MCF 10A (cell line): ENCODE data around the gene IPO9. TPM values are rescaled to one million over a fixed set of nuclear protein-coding genes. Genes with fewer than 3 reads are reported as not detected.

Source experiments
- BruUV-seq: library from RNA; stranded (reverse); fragments of 400-500 nt; replicated peaks from 2 replicates; lab custom pipeline; 2021; lab: Mats Ljungman, UMichigan
- CTCF ChIA-PET: fragments of 300-600 bp; sonication (Branson Sonifier 250); formaldehyde crosslinking; extraction: SDS; loops from one replicate; lab custom pipeline; 2021; ENCODE audit warnings: antibody characterized with exemption, inconsistent platforms; lab: Yijun Ruan, JAX
- POLR2A ChIA-PET: fragments of 300-600, 350-650 bp; sonication (Branson Sonifier 250); formaldehyde crosslinking; extraction: SDS; loops from one replicate; lab custom pipeline; 2020; ENCODE audit warnings: antibody characterized with exemption, inconsistent platforms; lab: Yijun Ruan, JAX
- DNase-seq: peaks from one replicate; pipeline ENCODE4 v3.0.0-alpha.2; 2018; ENCODE audit not compliant: unreplicated experiment
- H3K27ac Mint-ChIP-seq: one replicate; pipeline ENCODE4 v1.8.0; 2022; ENCODE audit warnings: mild to moderate bottlenecking, low read depth, mixed read lengths; ENCODE audit not compliant: unreplicated experiment
- H3K27me3 Mint-ChIP-seq: one replicate; pipeline ENCODE4 v1.8.0; 2022; ENCODE audit warnings: mixed read lengths; ENCODE audit not compliant: insufficient read depth, unreplicated experiment
- H3K36me3 Mint-ChIP-seq: one replicate; pipeline ENCODE4 v1.8.0; 2022; ENCODE audit warnings: mild to moderate bottlenecking, moderate library complexity, mixed read lengths; ENCODE audit not compliant: insufficient read depth, unreplicated experiment
- H3K4me1 Mint-ChIP-seq: one replicate; pipeline ENCODE4 v1.8.0; 2022; ENCODE audit warnings: mixed read lengths; ENCODE audit not compliant: insufficient read depth, unreplicated experiment
- H3K4me3 Mint-ChIP-seq: one replicate; pipeline ENCODE4 v1.8.0; 2022; ENCODE audit warnings: mild to moderate bottlenecking, moderate library complexity, mixed read lengths; ENCODE audit not compliant: unreplicated experiment
- H3K9me3 Mint-ChIP-seq: one replicate; pipeline ENCODE4 v1.8.0; 2022; ENCODE audit warnings: mixed read lengths; ENCODE audit not compliant: unreplicated experiment
- CTCF ChIP-seq: fragments of 200-600 bp; IDR thresholded peaks from one replicate; pipeline ENCODE4 v1.8.0; 2022; ENCODE audit warnings: antibody characterized with exemption, mild to moderate bottlenecking; ENCODE audit not compliant: unreplicated experiment
- intact Hi-C: fragments of 100-400 bp; cut with micrococcal nuclease; formaldehyde crosslinking; loops from 2 replicates; pipeline ENCODE4 v1.14.1; 2022
- total RNA-seq: library from RNA; stranded (reverse); gene quantifications from 2 replicates; pipeline ENCODE4 v1.2.3, GENCODE V29; 2022

Gene IPO9
- total RNA-seq, 1 experiment from 2014 or later = 117 TPM

- no peak for DNase-seq
- H3K27me3 Mint-ChIP-seq = no peaks in the 10 kb centered on the region
- intact Hi-C loops = no loop called here
- no peaks in the 10 kb centered on the region for H3K36me3 Mint-ChIP-seq
- no peaks in the 10 kb centered on the region for H3K9me3 Mint-ChIP-seq
- no TSS peak for BruUV-seq
- ChIA-PET POLR2A (interaction anchor here (0.7 to 7.7 kb wide), 6 partner anchors 9 to 90 kb away, joined by 3 to 77 read pairs (median 10); partner anchors contain the start of genes RNPEP and TIMM17A), CTCF (interaction anchor here (0.6 to 22.4 kb wide), 16 partner anchors 11 to 242 kb away, joined by 3 to 882 read pairs (median 6); partner anchors contain the start of gene TIMM17A)
- no peak for TF ChIP-seq CTCF
- H3K4me3 Mint-ChIP-seq = no peak overlapping the region
- H3K27ac Mint-ChIP-seq = no peak overlapping the region
- H3K4me1 Mint-ChIP-seq = peaks cover 5% of the 10 kb centered on the region
These were observed 64.5 kb downstream of the IPO9 start for GRCh38 chr1:201893431-201893830.

GRCh38 chr1:201894343-201895119 lies 65.6 kb downstream of the IPO9 start:
- H3K4me3 Mint-ChIP-seq = no peak overlapping the region

GRCh38 chr1:201895120-201895665 lies 66.2 kb downstream of the IPO9 start:
- Mint-ChIP-seq H3K27me3 (peaks cover 7% of the 10 kb centered on the region), H3K27ac (no peak overlapping the region), H3K4me3 (no peak overlapping the region), H3K9me3 (peaks cover 4% of the 10 kb centered on the region), H3K36me3 (no peaks in the 10 kb centered on the region), H3K4me1 (peaks cover 5% of the 10 kb centered on the region)
- CTCF ChIA-PET = interaction anchor here (0.6 to 22.4 kb wide), 55 partner anchors 8 to 764 kb away, joined by 3 to 882 read pairs (median 7); partner anchors contain the start of genes IPO9, LMOD1 and TIMM17A
- intact Hi-C loops = no loop called here
- POLR2A ChIA-PET = interaction anchor here (0.8 to 7.7 kb wide), 14 partner anchors 8 to 224 kb away, joined by 3 to 77 read pairs (median 6); partner anchors contain the start of genes RNPEP and TIMM17A
- BruUV-seq = no TSS peak
- TF ChIP-seq CTCF = no peak
- DNase-seq = no peak

More at GRCh38 chr1:201894343-201895119, 65.6 kb downstream of the IPO9 start:
- CTCF ChIA-PET = interaction anchor here (0.6 to 22.4 kb wide), 38 partner anchors 8 to 765 kb away, joined by 3 to 882 read pairs (median 10); partner anchors contain the start of genes LMOD1 and TIMM17A
- no peaks in the 10 kb centered on the region for H3K27me3 Mint-ChIP-seq
- intact Hi-C loops = no loop called here
- DNase-seq = no peak
- BruUV-seq = no TSS peak
- POLR2A ChIA-PET = interaction anchor here (1.1 to 7.7 kb wide), 7 partner anchors 8 to 154 kb away, joined by 3 to 77 read pairs (median 15); partner anchors contain the start of gene TIMM17A
- peaks cover 5% of the 10 kb centered on the region for H3K4me1 Mint-ChIP-seq
- no peaks in the 10 kb centered on the region for H3K9me3 Mint-ChIP-seq
- no peaks in the 10 kb centered on the region for H3K36me3 Mint-ChIP-seq
- TF ChIP-seq CTCF = no peak
- no peak overlapping the region for H3K27ac Mint-ChIP-seq
